ENCODE measurements around the gene CYSRT1.

Gene CYSRT1

DNA sequence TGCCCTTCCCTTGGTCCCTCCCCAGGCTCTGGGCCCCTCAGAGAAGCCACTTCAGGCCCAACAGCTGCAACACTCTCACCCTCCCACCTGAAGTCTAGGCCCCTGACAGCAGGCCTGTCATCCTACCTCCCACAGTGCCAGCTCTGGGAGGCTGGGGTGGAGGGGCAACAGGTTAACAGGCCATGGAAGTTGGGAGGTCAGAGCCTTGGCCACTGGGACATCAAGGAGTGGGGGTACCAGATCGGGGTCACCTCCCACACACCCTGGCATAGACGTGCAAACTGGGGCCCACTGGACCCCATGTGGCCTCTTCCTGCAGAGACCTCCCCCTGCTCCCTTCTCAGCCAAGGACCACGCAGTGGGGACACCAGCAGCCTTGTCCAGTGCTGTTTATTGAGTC is 33.7 kb upstream of the CYSRT1 start:
- DNase-seq = no peak

DNA sequence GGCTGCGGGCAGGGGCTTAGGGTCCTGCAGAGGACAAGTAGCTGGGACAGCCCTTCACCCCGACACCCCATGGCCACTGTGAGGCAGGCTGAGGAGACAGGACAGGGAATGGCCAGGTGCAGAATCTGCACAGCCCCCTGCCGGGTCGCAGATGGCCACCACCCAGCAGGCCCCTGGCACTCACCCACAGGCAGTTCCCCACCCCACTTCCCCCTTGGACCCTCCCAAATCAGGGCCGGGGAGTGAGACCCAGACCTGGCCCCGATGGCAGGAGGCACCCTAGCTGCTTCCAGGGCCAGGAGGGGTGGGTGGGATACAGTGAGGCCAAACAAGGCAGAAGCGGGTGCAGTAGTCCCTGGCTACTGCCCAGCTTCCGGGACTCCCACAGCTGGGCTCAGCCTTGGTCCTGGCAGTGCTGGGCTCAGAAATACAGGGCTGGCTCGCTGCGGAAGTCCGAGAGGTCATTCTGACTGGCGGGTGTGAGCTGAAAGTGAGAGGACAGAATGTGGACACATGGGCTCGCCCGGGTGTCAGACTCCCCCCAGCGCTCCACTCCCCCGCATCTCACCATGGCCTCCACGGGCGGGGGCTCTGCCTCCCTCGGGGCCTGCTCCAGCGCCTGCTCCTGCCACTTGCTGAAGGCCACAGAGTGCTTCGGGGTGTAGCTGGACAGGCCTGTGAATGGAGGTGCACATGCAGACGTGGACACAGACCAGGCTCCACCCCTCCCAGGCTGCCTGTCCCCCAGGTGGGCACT is 33.1 kb upstream of the CYSRT1 start:
- no peak for DNase-seq

DNA sequence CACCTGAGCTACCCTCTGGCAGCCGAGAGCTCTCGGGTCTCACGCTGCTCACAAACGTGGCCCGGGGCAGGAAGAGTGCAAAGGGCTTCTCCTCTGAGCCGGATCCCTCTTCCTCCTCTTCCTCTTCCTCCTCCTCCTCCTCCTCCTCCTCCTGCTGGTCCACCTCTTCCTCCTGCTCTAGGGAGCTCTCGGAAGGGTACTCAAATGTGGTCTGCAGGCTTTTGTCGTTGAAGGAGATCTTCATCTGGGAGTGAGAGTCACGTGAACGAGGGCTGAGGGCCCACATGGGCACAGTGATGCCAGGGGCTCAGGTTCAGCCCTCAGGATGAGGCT is 32.6 kb upstream of the CYSRT1 start:
- no peak for DNase-seq

DNA sequence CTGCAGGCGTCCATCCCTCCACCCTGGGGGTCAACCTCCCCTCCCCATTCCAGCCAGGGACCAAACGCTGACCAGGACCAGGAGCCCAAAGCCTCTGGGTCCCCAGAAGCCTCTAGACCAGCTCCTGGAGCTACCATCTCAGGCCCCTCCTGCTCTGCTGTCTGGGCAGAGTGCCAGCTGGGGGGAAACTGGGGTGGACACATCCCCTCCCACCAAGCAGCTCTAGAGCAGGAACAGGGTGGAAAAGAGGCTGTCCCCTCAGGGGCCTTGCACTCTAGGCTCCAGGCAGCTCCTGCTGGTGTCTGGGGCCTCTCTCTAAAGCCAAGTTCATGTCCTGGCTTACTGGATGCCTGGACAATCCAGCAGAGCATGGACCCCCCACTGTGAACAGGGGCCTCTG is 32.1 kb upstream of the CYSRT1 start:
- DNase-seq = no peak

DNA sequence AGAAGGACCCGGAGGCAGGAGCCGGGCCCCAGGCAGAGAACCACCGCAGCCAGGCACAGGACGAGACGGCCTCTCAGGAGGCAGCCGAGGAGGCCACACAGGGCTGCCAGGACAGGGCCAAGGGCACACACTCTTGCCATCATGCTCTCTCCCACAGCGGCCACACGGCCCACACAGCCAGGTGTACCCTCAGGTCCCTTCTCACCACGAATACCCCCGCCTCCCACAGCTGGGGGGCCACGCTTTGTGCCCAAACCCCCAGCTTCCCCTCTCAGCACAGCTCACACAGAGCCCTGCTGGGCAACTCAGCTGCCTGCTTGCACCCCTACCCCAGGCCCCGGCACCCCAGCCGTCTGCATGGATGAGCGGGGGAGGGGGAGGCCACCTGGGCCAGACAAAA is 31.2 kb upstream of the CYSRT1 start:
- DNase-seq = no peak

DNA sequence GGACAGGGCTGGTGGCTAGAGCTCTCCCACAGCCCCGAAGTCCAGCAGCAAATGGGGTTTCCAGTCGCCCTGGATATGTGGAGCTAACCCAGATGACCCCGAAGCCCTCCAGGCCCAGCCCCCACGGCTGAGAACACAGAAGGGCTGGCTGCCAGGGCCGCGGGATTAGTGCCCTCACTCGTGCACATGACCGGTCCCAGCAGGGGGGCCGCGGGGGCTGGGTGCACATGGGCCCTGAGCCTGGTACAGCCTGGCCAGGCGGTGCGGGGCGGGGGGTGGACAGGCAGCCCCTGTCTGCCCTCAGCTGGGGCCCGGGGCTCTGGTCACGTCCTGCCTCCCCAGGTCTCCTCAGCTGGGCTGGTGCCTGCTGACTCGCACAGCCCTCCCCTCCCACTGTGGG is 30.6 kb upstream of the CYSRT1 start:
- no peak for DNase-seq

DNA sequence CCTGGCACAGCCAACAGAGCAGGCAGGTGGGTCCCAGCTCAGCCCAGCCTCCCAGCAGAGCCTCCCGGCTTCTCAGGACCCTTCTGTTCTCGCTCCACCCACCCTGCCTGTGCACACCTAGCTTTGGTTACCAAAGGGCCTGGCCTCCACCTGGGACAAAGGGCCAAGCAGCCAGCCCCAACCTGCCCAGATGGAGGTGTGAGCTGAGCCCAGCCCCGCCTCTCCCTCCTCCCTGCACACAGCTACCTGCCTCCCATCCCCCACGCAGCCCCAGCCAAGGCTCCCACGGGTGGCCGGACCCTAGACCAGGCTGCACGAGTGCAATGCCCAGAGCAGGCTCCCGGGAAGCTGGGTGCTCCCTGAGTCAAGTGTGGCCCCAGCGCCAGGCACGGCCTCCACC is 30.1 kb upstream of the CYSRT1 start:
- DNase-seq = no peak

DNA sequence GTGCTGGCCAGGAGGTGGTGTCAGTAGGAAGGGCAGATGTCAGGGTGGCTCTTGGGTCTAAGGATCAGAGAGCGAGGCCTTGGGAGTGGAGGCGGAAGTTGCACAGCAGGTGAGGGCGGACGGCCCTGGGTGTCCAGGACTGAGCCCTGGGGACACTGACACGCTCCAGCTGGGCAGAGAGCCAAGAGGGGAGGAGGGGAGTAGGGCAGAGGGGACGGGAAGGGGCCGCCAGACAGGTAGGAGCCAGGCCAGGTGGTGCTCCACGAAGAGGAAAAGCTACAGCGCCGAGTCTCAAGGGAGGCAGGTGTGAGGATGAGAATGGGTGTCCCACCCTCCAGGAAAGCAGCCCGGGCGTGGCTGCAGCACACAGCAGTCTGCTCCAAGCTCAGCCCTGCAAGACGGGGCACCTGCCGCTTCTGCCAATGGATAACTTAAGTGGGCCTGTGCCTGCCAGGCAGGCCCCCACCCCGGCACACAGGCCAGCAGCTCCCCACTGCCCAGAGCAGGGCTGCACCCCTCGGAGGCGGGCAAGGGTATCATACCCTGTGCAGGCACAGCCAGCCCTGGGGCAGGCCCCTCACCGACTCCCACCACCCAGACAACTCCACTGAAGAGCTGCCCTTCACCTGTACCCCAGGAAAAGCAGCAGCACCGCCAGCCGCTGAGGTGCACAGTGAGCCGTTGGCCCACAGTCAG is 29.3 kb upstream of the CYSRT1 start:
- no peak for DNase-seq

DNA sequence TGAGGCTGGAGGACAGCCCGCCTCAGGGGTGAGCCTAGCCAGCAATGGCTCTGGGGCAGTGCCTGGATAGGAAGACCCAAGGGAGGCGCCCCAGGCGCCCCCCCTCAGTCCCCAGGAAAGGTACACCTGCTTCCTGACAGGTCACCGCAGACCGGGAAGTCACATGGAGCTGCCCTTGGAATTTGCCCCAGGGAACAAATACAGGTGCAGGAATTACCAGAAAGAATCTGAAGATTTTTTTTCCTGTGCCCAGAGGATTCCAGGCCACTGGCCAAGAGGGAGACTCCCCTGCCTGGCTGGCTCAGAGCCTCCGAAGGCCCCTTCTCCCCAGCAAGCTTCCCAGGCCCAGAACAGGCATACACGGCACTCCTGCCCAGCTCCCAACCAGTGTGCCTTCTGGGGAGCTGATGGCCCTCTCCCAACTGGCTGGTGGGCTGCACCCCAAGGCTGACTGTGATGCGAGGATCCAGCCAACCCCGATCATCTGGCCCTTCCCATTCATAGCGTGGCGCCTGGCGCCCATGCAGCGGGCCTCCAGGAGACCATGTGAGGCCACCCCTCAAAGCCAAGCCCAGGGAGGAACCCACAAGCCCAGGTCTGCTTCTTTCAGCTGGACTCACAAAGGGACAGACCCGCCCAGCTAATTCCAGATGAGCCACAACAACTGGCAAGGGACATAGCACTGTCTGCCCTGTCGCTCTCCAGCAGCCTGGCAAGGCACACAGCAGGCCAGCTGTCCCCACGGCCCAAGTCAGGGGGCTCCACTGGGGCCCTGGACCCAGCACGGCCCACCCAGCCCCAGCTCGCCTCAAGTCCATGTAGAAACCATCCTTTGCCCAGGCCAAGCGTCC is 26.7 kb upstream of the CYSRT1 start:
- no peak for DNase-seq

DNA sequence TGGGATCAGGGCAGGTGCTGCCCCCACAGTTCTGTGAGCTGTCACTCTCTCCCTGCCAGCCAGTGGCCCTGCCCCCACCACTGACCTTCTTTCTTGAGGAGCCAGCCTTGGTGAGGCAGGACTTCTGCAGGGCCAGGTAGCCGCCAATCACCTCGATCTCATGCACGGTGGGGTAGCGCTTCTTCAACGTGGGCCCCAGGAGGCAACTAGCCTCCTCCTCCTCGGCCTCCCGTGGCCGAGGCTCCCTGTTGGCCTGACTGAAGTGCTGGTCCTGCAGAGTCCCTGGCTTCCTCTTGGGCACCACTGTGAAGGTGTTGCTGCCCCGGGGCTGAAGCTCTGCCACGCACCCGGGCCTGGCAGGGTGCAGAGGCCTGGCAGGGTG is 26.1 kb upstream of the CYSRT1 start:
- DNase-seq = no peak

DNA sequence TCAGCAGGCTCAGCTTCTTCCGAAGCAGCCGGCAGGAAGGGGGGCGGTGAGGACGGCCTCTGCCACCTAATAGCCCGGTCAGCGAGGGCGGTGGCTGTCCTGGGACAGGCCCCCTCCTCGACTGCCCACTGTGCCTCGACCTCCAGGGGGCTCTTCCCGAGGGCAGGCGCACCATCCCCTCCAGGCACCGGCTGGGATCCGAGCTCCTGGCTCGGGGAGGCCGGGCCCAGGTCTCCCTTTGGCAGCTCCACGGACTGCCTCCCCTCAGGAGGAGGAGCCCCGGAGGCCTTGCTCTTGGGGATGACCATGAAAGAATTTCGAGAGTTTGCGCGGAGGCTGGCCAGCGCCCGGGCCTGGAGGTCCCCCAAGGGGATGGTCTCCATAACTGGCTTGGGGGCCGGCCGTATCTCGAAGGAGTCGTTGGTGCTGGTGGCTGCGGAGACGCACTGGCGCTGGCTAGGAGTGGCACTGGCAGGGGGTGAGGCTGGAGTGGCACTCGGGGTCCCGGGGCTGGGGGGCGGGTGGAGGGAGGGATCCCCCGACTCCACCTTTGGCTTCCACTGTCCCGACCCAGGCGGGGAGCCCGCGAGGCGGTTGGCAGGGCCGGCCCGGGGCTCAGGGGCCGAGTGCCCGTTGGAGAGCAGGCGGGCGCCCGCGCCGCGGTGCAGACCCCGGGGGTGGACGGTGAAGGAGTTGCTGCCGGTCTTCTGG is 25.4 kb upstream of the CYSRT1 start:
- no peak for DNase-seq

DNA sequence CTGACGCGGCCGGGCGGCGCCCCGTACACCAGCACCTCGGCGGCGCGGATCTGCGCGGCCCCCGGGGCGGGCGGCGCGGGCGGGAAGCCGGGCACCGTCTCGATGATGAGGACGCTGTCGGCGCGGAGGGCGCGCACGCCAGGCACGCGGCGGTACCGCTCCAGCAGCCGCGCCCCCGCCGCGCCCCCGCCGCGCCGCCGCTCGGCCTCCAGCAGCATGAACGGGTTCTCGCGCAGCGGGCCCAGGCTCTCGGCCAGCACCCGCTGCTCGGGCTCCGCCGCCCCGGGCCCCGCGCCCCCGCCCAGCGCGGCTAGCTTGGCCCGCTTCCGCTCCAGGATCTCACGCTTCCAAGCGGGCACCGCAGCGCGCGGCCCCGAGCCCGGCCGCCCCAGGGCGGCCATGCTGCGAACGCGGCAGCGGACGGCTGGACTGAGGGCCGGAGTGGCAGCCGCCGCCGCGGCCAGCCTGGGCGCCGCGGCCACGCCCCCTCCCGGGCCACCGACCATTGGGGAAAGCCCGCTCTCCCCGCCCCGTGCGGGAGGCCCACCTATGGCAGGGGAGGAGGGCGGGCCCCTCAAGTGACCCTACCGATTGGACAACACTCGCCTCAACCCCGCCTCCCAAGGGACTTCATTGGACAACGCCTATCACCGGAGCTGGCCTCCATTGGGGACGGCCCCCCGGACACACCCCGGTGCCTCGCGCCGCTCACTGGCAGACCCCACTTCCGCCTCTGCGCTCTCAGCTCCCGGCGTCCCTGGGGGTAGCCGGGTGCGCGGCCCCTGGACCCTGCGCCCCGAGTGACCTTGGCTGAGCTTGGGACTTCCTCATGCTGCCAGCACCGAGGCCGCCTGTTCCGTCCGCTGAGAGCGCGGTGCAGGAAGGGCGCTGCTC is 24.4 kb upstream of the CYSRT1 start, which contains the start of gene TPRN:
TSS of gene TPRN (minus strand) at position 431 of the 894 bp plus-strand sequence. CDS start at position 401, 30 bp downstream.
- DNase-seq = peak; percentile 98 to 99

DNA sequence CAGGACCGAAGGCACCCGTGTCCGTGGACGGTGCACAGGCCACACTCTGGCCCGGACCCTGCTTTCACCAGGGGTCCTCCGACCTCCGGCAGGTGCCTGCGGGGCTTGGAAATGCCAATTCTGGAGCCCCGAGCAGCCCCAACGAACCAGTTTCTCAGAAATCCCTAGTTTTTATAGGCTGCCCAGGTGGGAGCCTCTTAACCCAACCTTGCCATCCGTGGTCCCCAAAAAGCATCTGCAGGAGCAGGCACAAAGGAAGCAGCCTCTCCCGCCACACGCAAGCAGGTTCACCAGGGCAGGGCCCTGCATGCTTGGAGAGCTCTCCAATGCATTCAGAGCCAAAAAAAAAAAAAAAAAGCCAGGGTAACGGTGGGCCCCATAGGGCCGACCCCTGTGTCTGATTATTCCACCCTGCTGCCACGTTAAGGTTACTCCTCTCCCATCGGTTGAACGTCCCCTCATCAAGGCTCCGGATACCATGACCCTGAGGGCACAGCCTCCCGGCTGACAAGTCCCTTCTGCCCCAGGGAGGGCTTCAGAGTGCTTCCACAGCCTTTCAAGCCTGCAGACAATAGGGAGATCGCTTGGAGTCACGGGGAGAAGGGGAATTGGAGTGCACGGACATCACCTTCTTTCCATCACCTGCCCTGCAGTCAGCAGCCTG is 23.6 kb upstream of the CYSRT1 start:
- no peak for DNase-seq

DNA sequence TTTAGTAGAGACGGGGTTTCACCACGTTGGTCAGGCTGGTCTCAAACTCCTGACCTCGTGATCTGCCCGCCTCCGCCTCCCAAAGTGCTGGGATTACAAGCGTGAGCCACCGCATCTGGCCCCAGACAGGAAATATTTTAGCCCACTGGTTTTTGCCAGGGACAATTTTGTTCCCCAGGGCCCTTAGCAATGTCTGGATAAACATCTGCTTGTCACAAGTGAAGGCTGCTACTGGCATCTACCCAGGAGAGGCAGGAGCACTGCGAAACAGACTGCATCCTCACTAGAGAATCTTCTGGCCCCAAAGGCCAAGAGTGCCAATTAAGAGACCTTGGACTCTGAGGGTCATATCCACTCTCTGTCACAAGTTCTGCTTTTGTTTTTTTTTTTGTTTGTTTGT is 22.0 kb upstream of the CYSRT1 start:
- no peak for DNase-seq

DNA sequence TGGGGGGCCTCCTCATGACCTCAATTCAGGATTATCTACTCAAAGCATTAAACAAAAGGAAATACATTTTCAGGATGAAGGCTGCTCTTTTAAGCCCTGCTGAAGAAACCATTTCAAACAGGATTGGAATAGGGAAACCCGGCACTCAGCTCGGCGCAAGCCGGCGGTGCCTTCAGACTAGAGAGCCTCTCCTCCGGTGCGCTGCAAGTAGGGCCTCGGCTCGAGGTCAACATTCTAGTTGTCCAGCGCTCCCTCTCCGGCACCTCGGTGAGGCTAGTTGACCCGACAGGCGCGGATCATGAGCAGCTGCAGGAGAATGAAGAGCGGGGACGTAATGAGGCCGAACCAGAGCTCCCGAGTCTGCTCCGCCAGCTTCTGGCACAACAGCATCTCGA is 20.2 kb upstream of the CYSRT1 start:
- DNase-seq = no peak

DNA sequence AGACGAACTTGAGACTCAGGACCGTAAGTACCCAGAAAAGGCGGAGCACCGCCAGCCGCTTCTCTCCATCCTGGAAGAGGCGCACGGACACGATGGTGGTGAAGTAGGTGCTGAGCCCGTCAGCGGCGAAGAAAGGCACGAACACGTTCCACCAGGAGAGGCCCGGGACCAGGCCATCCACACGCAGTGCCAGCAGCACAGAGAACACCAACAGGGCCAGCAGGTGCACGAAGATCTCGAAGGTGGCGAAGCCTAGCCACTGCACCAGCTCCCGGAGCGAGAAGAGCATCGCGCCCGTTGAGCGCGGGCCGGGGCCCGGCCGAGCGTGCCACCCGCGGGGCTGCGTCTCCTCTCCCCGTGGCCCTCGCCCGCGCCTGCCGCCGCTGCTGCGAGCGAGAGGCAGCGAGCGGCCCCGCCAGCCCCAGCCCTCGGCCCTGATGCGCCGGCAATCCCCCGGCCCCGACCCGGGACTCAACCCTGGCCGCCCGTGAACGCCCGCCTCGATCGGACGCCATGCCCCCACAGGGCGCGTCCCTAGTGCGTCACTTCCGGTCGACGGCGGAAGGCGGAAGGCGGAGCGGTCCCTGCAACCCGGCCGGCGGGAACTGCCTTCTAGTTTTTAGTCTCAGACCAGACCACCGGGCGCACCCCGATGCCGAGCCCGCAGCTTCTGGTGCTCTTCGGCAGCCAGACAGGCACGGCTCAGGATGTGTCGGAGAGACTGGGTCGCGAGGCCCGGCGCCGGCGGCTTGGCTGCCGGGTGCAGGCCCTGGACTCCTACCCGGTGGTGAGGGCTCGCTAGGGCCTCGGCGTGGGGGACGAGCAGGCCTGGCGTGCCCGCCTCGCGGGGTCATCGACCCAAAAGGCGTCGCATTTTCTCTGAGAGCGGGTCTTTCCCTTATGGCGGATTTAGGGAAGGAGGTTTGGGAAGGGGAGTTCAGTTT is 19.6 kb upstream of the CYSRT1 start, which contains the start of the genes NDOR1 and TMEM203:
TSS of gene NDOR1 (plus strand) at position 575 of the 944 bp plus-strand sequence. CDS start at position 653, 78 bp downstream.
TSS of gene TMEM203 (minus strand) at position 523 of the 944 bp plus-strand sequence. CDS start at position 289, 234 bp downstream.
- DNase-seq = peak; percentile 87 to 88

DNA sequence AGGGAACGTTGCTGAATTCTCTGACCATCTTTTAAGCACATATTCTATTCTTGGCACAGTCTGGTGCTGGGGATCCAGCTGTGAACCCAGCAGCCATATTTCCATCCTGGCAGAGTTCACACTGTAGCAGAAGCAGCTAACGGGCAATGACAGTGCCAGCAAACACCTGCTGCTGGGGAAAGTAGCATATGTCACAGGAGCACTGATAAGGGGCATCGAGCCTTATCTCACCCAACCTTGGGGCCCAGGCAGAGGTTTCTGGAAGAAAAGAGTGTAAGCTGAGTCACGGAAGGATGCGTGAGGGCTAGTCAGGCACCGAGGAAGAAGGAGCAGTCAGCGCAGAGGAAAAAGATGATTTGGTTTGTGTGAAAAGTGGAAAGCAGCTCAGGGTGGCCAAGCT is 18.4 kb upstream of the CYSRT1 start:
- no peak for DNase-seq

DNA sequence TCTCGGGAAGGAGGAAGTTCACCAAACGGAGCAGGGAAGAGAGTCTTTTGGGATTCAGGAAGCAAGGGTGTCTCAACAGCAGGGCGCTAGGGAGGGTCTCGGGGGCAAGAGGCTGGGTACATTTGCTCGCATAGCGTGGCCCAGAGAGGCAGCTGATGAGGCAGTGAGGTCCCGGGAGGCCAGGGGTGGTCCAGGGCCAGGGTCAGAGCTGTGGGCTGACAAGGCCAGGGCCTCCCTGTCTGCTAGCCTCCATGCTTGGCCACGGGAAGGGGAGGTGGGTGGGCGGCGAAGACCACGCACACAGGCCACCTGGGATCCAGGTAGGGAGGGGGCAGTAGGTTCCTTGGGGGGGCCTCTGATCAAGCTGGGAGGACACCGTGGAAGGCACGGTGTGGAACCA is 13.4 kb upstream of the CYSRT1 start:
- no peak for DNase-seq

DNA sequence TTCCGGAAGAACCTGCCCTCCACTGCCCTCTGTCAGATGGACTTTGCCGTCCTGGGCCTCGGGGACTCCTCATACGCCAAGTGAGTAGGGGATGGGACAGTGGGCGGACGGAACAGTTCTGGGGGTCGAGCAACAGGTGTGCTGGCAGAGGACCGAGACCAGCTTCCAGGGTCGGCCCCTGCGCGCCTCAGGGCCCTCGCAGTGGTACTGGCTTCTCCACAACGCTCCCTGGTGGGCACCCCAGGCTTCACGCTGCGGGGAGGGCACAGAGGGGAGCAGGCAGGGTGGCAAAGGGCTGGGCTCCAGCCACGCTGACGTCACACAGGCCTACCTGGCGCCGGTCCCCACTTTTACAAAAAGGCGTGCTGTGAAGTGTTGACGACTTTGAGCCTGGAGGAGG is 12.5 kb upstream of the CYSRT1 start:
- no peak for DNase-seq
